Osteocyte (in vitro differentiated cells): ENCODE results near the gene SHF. TPM values are rescaled to one million over a fixed set of nuclear protein-coding genes. Genes with fewer than 3 reads are reported as not detected.

Experiments used
- DNase-seq: peaks from one replicate; pipeline ENCODE4 v3.0.0; 2021; ENCODE audit warnings: mixed read lengths; ENCODE audit not compliant: unreplicated experiment; ENCODE audit errors: extremely low spot score
- H3K27ac Mint-ChIP-seq: one replicate; pipeline ENCODE4 v1.8.0; 2021; ENCODE audit warnings: mild to moderate bottlenecking, mixed read lengths; ENCODE audit not compliant: unreplicated experiment
- H3K27me3 Mint-ChIP-seq: one replicate; pipeline ENCODE4 v1.8.0; 2021; ENCODE audit warnings: mixed read lengths; ENCODE audit not compliant: unreplicated experiment
- H3K36me3 Mint-ChIP-seq: one replicate; pipeline ENCODE4 v1.8.0; 2021; ENCODE audit warnings: mixed read lengths; ENCODE audit not compliant: unreplicated experiment
- H3K4me1 Mint-ChIP-seq: one replicate; pipeline ENCODE4 v1.8.0; 2021; ENCODE audit warnings: mixed read lengths; ENCODE audit not compliant: unreplicated experiment
- H3K4me3 Mint-ChIP-seq: one replicate; pipeline ENCODE4 v1.8.0; 2021; ENCODE audit warnings: mild to moderate bottlenecking, moderate library complexity, mixed read lengths; ENCODE audit not compliant: unreplicated experiment
- H3K9me3 Mint-ChIP-seq: one replicate; pipeline ENCODE4 v1.8.0; 2021; ENCODE audit warnings: mixed read lengths; ENCODE audit not compliant: unreplicated experiment
- CTCF ChIP-seq: fragments of 200-600 bp; sonication (generic); IDR thresholded peaks from 2 replicates; pipeline ENCODE4 v1.5.0; 2021; ENCODE audit warnings: antibody characterized with exemption, mild to moderate bottlenecking, moderate library complexity
- total RNA-seq: library from RNA; stranded (reverse); gene quantifications from 2 replicates; pipeline ENCODE4 v1.2.1, GENCODE V29; 2021

The SHF gene
- total RNA-seq, 1 donor from 2014 or later: 15.8 TPM

GRCh38 chr15:45164914-45165313 is 22.9 kb downstream of the SHF start:
- Mint-ChIP-seq H3K4me1 (peaks cover 22% of the 10 kb centered on the region), H3K36me3 (no peaks in the 10 kb centered on the region), H3K27me3 (no peaks in the 10 kb centered on the region), H3K4me3 (no peak overlapping the region), H3K9me3 (no peaks in the 10 kb centered on the region), H3K27ac (no peak overlapping the region)
- TF ChIP-seq CTCF: no peak
- DNase-seq: no peak

DNA sequence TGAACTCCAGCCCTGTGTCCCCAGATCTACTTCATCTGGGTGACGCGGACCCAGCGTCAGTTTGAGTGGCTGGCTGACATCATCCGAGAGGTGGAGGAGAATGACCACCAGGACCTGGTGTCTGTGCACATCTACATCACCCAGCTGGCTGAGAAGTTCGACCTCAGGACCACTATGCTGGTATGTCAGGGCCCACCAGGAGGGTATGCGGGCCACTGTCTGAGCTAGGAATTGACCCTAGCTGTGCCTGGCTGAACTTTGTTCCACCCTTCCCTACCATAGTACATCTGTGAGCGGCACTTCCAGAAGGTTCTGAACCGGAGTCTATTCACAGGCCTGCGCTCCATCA is 24.3 kb downstream of the SHF start:
- no peak for DNase-seq
- H3K4me3 Mint-ChIP-seq: no peak overlapping the region
- no peak overlapping the region for H3K27ac Mint-ChIP-seq
- H3K27me3 Mint-ChIP-seq: no peaks in the 10 kb centered on the region
- peaks cover 17% of the 10 kb centered on the region for H3K4me1 Mint-ChIP-seq
- TF ChIP-seq CTCF: no peak
- no peaks in the 10 kb centered on the region for H3K9me3 Mint-ChIP-seq
- H3K36me3 Mint-ChIP-seq: no peaks in the 10 kb centered on the region

DNA sequence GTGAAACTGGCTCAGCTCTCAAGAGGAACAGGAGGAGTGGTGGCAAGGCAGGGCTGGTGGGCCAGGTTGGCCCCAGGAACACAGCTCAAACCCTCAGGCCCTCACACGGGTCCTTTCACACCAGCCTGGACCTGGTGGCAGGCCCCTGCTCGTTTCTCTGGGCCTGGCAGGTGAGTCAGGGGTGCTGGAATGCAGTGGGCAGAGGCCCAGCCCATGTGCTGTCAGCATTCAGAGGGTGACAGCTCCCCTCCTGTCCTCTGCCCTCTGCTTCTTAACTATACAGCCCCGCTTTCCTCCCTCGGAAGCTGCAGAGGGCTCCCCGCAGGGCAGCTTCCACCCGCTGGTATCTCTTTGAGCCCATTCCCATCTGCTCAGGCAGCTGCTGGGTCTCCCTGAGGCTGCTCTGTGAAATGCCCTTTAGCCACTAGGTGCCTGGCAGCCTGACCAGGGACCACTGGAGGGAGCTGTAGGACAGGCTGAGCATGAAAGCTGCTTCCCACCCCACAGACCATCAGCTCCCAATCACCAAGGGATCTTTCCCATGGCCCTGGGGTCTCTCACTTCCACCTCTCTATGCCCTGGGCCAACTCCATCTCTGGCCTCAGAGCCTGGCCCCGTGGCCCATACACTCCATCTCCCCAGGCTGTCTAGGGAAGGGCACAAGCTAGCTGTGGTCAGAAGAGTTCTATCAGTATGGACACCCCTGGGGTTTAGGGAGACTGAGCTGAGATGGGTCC is 24.8 kb downstream of the SHF start:
- peak; percentile 93 for DNase-seq
- no peaks in the 10 kb centered on the region for H3K36me3 Mint-ChIP-seq
- TF ChIP-seq CTCF: peak; percentile 96
- H3K4me3 Mint-ChIP-seq: no peak overlapping the region
- peaks cover 19% of the 10 kb centered on the region for H3K4me1 Mint-ChIP-seq
- peak overlapping the region; percentile 31 for H3K27ac Mint-ChIP-seq
- H3K9me3 Mint-ChIP-seq: no peaks in the 10 kb centered on the region
- no peaks in the 10 kb centered on the region for H3K27me3 Mint-ChIP-seq

DNA sequence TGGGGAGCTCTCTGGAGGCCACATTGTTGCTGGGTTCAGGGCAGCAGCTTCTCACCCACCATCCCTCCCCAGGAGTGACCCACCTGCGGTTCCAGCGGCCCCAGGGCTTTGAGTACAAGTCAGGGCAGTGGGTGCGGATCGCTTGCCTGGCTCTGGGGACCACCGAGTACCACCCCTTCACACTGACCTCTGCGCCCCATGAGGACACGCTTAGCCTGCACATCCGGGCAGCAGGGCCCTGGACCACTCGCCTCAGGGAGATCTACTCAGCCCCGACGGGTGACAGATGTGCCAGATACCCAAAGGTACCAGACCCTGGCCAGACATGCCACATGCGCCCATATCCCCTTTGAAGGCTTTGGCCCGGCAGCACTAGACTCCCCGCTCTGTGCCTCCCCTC is 26.1 kb downstream of the SHF start:
- no peaks in the 10 kb centered on the region for H3K27me3 Mint-ChIP-seq
- H3K4me3 Mint-ChIP-seq: no peak overlapping the region
- H3K36me3 Mint-ChIP-seq: no peaks in the 10 kb centered on the region
- DNase-seq: no peak
- no peak for TF ChIP-seq CTCF
- peaks cover 12% of the 10 kb centered on the region for H3K4me1 Mint-ChIP-seq
- no peak overlapping the region for H3K27ac Mint-ChIP-seq
- no peaks in the 10 kb centered on the region for H3K9me3 Mint-ChIP-seq

GRCh38 chr15:45157974-45158373 is 29.8 kb downstream of the SHF start:
- Mint-ChIP-seq H3K36me3 (no peaks in the 10 kb centered on the region), H3K27ac (no peak overlapping the region), H3K9me3 (no peaks in the 10 kb centered on the region), H3K4me1 (peaks cover 3% of the 10 kb centered on the region), H3K27me3 (no peaks in the 10 kb centered on the region), H3K4me3 (no peak overlapping the region)
- no peak for DNase-seq
- no peak for TF ChIP-seq CTCF
